NCI-H345 treated with DMSO at 0.1 percent for 48 hours (cell line): ENCODE results near the gene TIGIT.

Source experiments
- DNase-seq: peaks from one replicate; lab custom pipeline; 2025; ENCODE audit not compliant: unreplicated experiment; lab: John Stamatoyannopoulos, UW

The TIGIT gene

GRCh38 chr3:114350690-114351089 is 56.9 kb downstream of the TIGIT start:
- no peak for DNase-seq

- DNase-seq = no peak
Measured at GRCh38 chr3:114351123-114351821, 57.4 kb downstream of the TIGIT start.

- no peak for DNase-seq
Measured at GRCh38 chr3:114351822-114352145, 58.0 kb downstream of the TIGIT start.

- no peak for DNase-seq
Measured at GRCh38 chr3:114355653-114356052, 61.8 kb downstream of the TIGIT start.

GRCh38 chr3:114356066-114356465 is 62.2 kb downstream of the TIGIT start:
- no peak for DNase-seq

- DNase-seq = no peak
Measured at GRCh38 chr3:114356525-114356924, 62.7 kb downstream of the TIGIT start.
